ENCODE results near the gene CABP7. TPM values are rescaled to one million over a fixed set of nuclear protein-coding genes. Genes with fewer than 3 reads are reported as not detected.

CABP7 gene
- total and polyA plus RNA-seq, 2 donors (not counting 1 experiment from before 2014, with no cell fraction given) = 0.03 TPM; not detected in 1

GRCh38 chr22:29766632-29767170 lies 46.9 kb downstream of the CABP7 start, which contains the start of gene ZMAT5:
Gene ZMAT5, minus strand, starts transcription at chr22:29767007. Its CDS starts 18,463 bp downstream, at chr22:29748544.
- Mint-ChIP-seq H3K4me1 (peaks cover 36% of the 10 kb centered on the region), H3K27ac (peak within 1 kb of the TSS; percentile 95), H3K9me3 (ENCODE audit: insufficient read depth) (no peaks in the 10 kb centered on the region), H3K4me3 (peak within 1 kb of the TSS; percentile 99), H3K27me3 (no peaks in the 10 kb centered on the region)
- H3K27me3 ChIP-seq (replicated peaks in 1 of 4; ENCODE audit: control extremely low read depth in 1 of 4, control insufficient read depth in 3 of 4, insufficient read depth in 4 of 4, low read length in 3 of 4) = no peaks in the 10 kb centered on the region
- H3K79me2 ChIP-seq (ENCODE audit: control insufficient read depth, insufficient read depth, low read length) = peaks cover 43% of the 10 kb centered on the region
- peaks cover 2 to 16% of the 10 kb centered on the region in 2 experiments for H3K36me3 ChIP-seq (replicated peaks in 1 of 2; ENCODE audit: control extremely low read depth in 1 of 2, control insufficient read depth in 1 of 2, extremely low read depth in 1 of 2, insufficient read depth in 2 of 2, low read length in 1 of 2)
- H3K9ac ChIP-seq (ENCODE audit: low read length) = peak within 1 kb of the TSS; percentile 77
- peak within 1 kb of the TSS; percentile 89 for H2AFZ ChIP-seq (ENCODE audit: insufficient read depth, low read depth, low read length, poor library complexity, severe bottlenecking)
- H4K20me1 ChIP-seq (ENCODE audit: control insufficient read depth, insufficient read depth, low read length, poor library complexity, severe bottlenecking) = no peaks in the 10 kb centered on the region
- H3K4me2 ChIP-seq (replicated peaks; ENCODE audit: low read depth, low read length, poor library complexity, severe bottlenecking) = peak within 1 kb of the TSS; percentile 92
- ATAC-seq (ENCODE audit: low read depth) (peak; percentile 97), DNase-seq (peak; percentile 95)
- peak within 1 kb of the TSS; percentile 73 to 99 (median 87) for H3K4me3 ChIP-seq (ENCODE audit: control extremely low read depth in 1 of 5, extremely low read depth in 1 of 5, insufficient read depth in 1 of 5, low read depth in 2 of 5, low read length in 4 of 5)
- peak within 1 kb of the TSS; percentile 46 to 80 for H3K27ac ChIP-seq (ENCODE audit: low read length in 2 of 2)
- H3K9me3 ChIP-seq (ENCODE audit: control extremely low read depth in 1 of 3, control insufficient read depth in 2 of 3, insufficient read depth in 1 of 3, low read length in 2 of 3) = no peaks in the 10 kb centered on the region
- POLR2A ChIA-PET = interaction anchor here (0.7 kb wide), 1 partner anchor 71 kb away, joined by 3 read pairs; the partner anchor contains the start of gene ASCC2
- TF ChIP-seq EZH2 (IDR thresholded peaks at IDR 0.05; ENCODE audit: borderline replicate concordance, insufficient read depth, low read depth, low read length, poor library complexity, severe bottlenecking) (no peak), CTCF (IDR thresholded peaks at IDR 0.05) (no peak)
- 0% methylated on average over 31 of the region's 32 CpGs for WGBS (ENCODE audit: insufficient coverage)
- CTCF ChIA-PET = interaction anchor here (1.3 kb wide), 1 partner anchor 163 kb away, joined by 3 read pairs; no protein-coding TSS in a partner anchor
- H3K4me1 ChIP-seq (ENCODE audit: control insufficient read depth in 2 of 2, insufficient read depth in 2 of 2, low read length in 2 of 2) = peaks cover 17 to 20% of the 10 kb centered on the region in 2 donors
- intact Hi-C loops (cut with micrococcal nuclease) = loop anchor here (5.0 to 10.0 kb wide), 4 partner anchors 379 to 882 kb away; partner anchors contain the start of genes AP1B1, EWSR1, RHBDD3 and ZNRF3
